AG04449 (cell line): ENCODE measurements around the gene MATN3.

Source experiments
- CTCF ChIA-PET: fragments of 350-600 bp; formaldehyde crosslinking; extraction: SDS; loops from one replicate; lab custom pipeline; 2021; ENCODE audit warnings: antibody characterized with exemption; lab: Yijun Ruan, JAX
- POLR2A ChIA-PET: fragments of 400-600, 350-600 bp; formaldehyde crosslinking; extraction: SDS; loops from one replicate; lab custom pipeline; 2020; ENCODE audit warnings: antibody characterized with exemption, inconsistent platforms; lab: Yijun Ruan, JAX
- DNase-seq: peaks from one replicate; pipeline ENCODE4 v3.0.0-alpha.2; 2010; ENCODE audit warnings: low read depth, low spot score
- H3K4me3 ChIP-seq: 2 replicates; pipeline ENCODE4 v1.5.1; 2011; ENCODE audit warnings: low read depth, mild to moderate bottlenecking, control low read depth, low read length
- TF ChIP-seq, protein P1 (sequence below): IDR thresholded peaks from one replicate; pipeline ENCODE4 v1.5.1; 2011; ENCODE audit warnings: mild to moderate bottlenecking, moderate library complexity, low read length, control low read depth, inconsistent platforms; ENCODE audit not compliant: insufficient read depth; ENCODE audit errors: missing control alignments

The MATN3 gene

DNA sequence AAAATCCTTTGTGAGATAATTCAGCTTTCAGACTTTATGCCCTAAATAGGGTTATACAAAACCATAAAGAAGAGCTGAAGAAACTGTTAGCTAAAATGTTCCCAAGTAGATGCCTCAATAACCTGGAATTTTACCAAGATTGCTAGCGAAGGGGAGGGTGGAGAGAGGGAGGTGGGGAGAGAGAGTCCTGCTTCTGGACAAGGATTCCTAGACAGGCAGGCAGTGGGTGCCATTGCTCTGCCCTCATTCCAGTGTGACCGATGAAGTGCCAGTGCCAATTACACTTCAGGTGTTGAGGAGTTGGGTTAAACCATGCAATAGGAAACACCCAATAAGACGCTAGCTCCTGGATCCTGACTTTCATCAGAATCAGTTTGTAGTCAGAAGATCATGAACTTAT lies 20.9 kb upstream of the MATN3 start:
- POLR2A ChIA-PET = no interaction called here
- CTCF ChIA-PET = interaction anchor here (0.8 to 6.6 kb wide), 2 partner anchors 9 to 18 kb away, joined by 3 to 79 read pairs; partner anchors contain the start of gene MATN3
- DNase-seq = no peak

DNA sequence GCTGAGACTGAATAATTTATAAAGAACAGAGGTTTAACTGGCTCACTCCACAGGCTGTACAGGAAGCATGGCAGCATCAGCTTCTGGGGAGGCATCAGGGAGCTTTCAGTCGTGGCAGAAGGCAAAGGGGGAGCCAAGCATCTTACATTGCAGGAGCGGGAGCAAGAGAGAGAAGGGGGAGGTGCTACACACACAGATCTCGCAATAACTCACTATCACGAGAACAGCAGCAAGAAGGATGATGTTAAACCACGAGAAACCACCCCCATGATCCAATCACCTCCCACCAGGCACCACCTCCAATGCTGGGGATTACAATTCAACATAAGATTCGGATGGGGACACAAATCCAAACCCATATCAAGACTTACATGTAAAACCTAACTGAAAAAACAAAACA lies 17.8 kb upstream of the MATN3 start:
- H3K4me3 ChIP-seq = no peak overlapping the region
- no peak for DNase-seq
- POLR2A ChIA-PET = no interaction called here
- TF ChIP-seq, protein P1, sequence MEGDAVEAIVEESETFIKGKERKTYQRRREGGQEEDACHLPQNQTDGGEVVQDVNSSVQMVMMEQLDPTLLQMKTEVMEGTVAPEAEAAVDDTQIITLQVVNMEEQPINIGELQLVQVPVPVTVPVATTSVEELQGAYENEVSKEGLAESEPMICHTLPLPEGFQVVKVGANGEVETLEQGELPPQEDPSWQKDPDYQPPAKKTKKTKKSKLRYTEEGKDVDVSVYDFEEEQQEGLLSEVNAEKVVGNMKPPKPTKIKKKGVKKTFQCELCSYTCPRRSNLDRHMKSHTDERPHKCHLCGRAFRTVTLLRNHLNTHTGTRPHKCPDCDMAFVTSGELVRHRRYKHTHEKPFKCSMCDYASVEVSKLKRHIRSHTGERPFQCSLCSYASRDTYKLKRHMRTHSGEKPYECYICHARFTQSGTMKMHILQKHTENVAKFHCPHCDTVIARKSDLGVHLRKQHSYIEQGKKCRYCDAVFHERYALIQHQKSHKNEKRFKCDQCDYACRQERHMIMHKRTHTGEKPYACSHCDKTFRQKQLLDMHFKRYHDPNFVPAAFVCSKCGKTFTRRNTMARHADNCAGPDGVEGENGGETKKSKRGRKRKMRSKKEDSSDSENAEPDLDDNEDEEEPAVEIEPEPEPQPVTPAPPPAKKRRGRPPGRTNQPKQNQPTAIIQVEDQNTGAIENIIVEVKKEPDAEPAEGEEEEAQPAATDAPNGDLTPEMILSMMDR = no peak
- CTCF ChIA-PET = interaction anchor here (0.8 to 5.6 kb wide), 5 partner anchors 14 to 64 kb away, joined by 3 to 84 read pairs (median 3); no protein-coding TSS in a partner anchor

More for the DNA sequence above, 20.9 kb upstream of the MATN3 start:
- TF ChIP-seq, protein P1 = no peak
- no peak overlapping the region for H3K4me3 ChIP-seq

DNA sequence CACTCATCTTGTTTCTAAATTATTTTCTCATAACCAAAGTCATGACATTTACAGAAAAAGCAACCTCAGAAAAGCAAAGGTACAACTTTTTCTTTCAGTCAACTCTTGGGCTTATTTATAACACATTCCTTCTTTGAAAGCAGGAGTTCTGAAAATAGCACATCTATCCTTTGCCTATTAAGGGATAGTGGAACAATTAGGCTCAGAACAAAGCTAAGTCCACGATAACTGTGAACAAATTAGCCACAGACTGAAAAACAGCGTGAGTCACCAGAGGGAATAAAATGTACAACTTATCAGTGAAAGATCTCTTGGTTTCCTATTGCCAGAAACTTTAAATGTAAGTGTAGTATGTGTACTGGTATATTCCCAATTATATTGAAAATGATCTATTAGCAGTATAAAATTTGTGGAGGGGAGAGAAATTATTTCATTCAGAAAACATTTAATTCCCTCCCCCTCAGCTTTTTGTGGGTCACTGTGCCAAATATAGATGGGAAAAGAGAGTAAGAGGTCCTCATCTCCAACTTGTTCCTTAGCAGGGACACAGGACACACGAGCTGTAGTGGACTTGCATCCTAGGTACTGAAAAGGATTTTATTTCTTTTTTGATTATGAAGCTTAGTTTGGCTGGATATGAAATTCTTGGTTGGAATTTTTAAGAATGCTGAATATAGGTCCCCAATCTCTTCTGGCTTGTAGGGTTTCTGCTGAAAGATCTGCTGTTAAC lies 15.4 kb upstream of the MATN3 start:
- H3K4me3 ChIP-seq = no peak overlapping the region
- ChIA-PET CTCF (interaction anchor here (0.7 to 5.6 kb wide), 7 partner anchors 8 to 80 kb away, joined by 3 to 84 read pairs (median 3); no protein-coding TSS in a partner anchor), POLR2A (interaction anchor here (1.0 kb wide), 1 partner anchor 35 kb away, joined by 3 read pairs; no protein-coding TSS in a partner anchor)
- DNase-seq = no peak
- TF ChIP-seq, protein P1 = no peak

DNA sequence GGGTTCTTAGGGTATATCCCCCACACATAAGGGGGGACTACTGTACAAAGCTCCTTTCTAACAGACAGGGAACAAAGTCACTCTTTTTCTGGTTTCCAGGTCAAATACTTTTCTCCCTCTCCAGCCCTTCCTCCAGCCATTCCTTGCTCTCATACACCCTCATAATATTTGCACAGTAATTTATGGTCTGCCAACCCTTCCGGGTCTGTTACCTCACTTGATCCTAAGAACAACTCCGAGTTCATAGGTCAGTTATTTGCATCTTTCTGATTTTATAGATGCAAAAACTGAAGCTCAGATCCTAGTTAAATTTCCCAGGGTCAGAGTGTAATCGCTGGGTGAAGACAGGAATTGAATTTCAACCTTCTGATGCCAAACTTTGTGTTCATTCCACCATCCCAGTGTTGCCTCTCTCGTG lies 14.8 kb upstream of the MATN3 start:
- POLR2A ChIA-PET = no interaction called here
- no peak overlapping the region for H3K4me3 ChIP-seq
- TF ChIP-seq, protein P1 = no peak
- CTCF ChIA-PET = interaction anchor here (1.1 to 5.6 kb wide), 4 partner anchors 9 to 67 kb away, joined by 3 to 84 read pairs (median 4); no protein-coding TSS in a partner anchor
- DNase-seq = no peak

DNA sequence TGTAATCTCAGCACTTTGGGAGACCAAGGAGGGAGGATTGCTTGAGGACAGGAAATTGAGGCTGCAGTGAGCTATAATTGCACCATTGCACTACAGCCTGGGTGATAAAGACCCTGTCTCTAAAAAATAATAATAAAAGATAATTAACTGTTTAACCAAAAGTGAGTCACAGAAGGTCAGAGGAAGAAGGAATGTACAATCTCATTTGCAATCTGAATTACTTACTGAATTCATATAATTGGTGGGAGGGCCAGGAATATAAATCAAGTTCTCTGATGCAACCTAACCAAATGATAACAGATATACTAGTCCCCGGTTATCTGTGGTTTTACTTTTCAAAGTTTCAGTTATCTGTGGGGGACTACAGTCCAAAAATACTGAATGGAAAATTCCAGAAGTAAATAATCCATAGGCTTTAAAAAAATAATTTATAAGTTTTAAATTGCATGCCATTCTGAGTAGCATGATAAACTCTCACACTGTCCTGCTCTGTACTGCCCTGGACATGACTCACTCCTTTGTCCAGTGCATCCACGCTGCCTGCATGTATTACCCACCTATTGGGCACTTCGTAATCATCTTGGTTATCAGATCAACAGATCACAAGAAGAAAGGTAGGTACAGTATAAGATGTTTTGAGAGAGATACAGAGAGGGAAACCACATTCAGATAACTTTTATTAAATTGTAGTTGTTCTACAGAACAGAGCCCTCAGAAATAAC lies 12.8 kb upstream of the MATN3 start:
- no peak overlapping the region for H3K4me3 ChIP-seq
- CTCF ChIA-PET = interaction anchor here (3.2 kb wide), 1 partner anchor 11 kb away, joined by 51 read pairs; no protein-coding TSS in a partner anchor
- POLR2A ChIA-PET = no interaction called here
- DNase-seq = no peak
- TF ChIP-seq, protein P1 = no peak
